DOHH2 (cell line): ENCODE data around the gene FOXP2.

Source experiments
- EZH2phosphoT487 ChIP-seq: fragments of 200-600 bp; sonication (generic); IDR thresholded peaks from 2 replicates; pipeline ENCODE4 v1.6.1; 2017; ENCODE audit warnings: borderline replicate concordance, mild to moderate bottlenecking, antibody characterized with exemption, low read length, moderate library complexity, mixed read lengths
- TF ChIP-seq, protein P1 (sequence below): fragments of 200-600 bp; sonication (generic); IDR thresholded peaks from one replicate; pipeline ENCODE4 v1.5.1; 2014; ENCODE audit warnings: antibody characterized with exemption, mild to moderate bottlenecking, low read depth, low read length; ENCODE audit not compliant: poor library complexity, severe bottlenecking

DNA sequence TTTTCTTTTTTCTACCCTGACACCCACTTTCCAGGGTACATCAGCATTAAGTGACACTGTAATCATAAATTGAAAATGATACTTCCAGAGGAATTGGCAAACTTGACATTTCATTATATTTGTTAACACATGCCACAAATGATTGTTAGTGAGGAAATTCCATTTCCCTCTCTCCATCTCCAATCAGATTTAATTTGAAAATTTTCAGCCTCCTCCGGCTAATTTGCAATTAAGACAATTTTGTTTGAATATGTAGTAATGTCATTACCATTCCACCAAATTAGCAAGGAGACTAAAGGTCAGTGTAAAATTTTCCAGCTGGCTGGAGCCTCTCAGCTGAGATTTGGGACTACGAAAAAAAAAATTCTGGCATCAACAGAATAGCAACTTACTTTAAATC lies 242.7 kb downstream of the FOXP2 start:
- TF ChIP-seq, protein P1, sequence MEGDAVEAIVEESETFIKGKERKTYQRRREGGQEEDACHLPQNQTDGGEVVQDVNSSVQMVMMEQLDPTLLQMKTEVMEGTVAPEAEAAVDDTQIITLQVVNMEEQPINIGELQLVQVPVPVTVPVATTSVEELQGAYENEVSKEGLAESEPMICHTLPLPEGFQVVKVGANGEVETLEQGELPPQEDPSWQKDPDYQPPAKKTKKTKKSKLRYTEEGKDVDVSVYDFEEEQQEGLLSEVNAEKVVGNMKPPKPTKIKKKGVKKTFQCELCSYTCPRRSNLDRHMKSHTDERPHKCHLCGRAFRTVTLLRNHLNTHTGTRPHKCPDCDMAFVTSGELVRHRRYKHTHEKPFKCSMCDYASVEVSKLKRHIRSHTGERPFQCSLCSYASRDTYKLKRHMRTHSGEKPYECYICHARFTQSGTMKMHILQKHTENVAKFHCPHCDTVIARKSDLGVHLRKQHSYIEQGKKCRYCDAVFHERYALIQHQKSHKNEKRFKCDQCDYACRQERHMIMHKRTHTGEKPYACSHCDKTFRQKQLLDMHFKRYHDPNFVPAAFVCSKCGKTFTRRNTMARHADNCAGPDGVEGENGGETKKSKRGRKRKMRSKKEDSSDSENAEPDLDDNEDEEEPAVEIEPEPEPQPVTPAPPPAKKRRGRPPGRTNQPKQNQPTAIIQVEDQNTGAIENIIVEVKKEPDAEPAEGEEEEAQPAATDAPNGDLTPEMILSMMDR: no peak
- no peak for TF ChIP-seq EZH2phosphoT487
